ENCODE measurements around the gene AOAH. TPM values are rescaled to one million over a fixed set of nuclear protein-coding genes. Genes with fewer than 3 reads are reported as not detected.

AOAH gene
- total RNA-seq, 1 experiment from 2014 or later: 0.39 TPM

GRCh38 chr7:36726311-36726710 is 2.0 kb upstream of the AOAH start:
- Histone ChIP-seq H3T11ph (ENCODE audit: low read length) (no peak overlapping the region), H3K27ac (ENCODE audit: insufficient read length, low read depth, low read length) (no peak overlapping the region), H4K91ac (ENCODE audit: insufficient read length, low read depth, low read length) (no peak overlapping the region), H3K14ac (ENCODE audit: insufficient read depth, low read length) (no peak overlapping the region), H2BK20ac (ENCODE audit: low read depth, low read length, poor library complexity, severe bottlenecking) (no peak overlapping the region), H2BK5ac (ENCODE audit: insufficient read length, low read length) (no peak overlapping the region), H3K23ac (ENCODE audit: insufficient read length, low read depth, low read length) (no peak overlapping the region), H3K4me1 (ENCODE audit: insufficient read depth, low read length) (no peaks in the 10 kb centered on the region), H3K9ac (ENCODE audit: extremely low read depth, insufficient read length, low read length) (no peak overlapping the region), H3K27me3 (ENCODE audit: insufficient read depth, low read length) (no peaks in the 10 kb centered on the region), H4K8ac (replicated peaks; ENCODE audit: insufficient read length, low read depth, low read length) (no peak overlapping the region), H3K79me1 (ENCODE audit: insufficient read depth, low read depth, low read length, poor library complexity, severe bottlenecking) (no peaks in the 10 kb centered on the region), H3K23me2 (ENCODE audit: insufficient read length, low read depth, low read length, poor library complexity, severe bottlenecking) (no peaks in the 10 kb centered on the region), H3K9me3 (ENCODE audit: control insufficient read depth, low read depth, low read length) (no peaks in the 10 kb centered on the region), H4K20me1 (ENCODE audit: control insufficient read depth, insufficient read depth, insufficient read length) (no peaks in the 10 kb centered on the region), H3K4me2 (ENCODE audit: insufficient read depth, insufficient read length, low read length) (no peak overlapping the region), H4K5ac (ENCODE audit: insufficient read length, low read depth, low read length) (no peak overlapping the region), H2BK120ac (ENCODE audit: low read depth, low read length, poor library complexity, severe bottlenecking) (no peak overlapping the region), H2BK12ac (ENCODE audit: insufficient read length, low read depth, low read length) (no peak overlapping the region), H2AFZ (ENCODE audit: low read length) (no peak overlapping the region), H3K56ac (ENCODE audit: insufficient read length, low read depth, low read length) (no peak overlapping the region), H2BK15ac (ENCODE audit: low read depth, low read length) (no peak overlapping the region), H3K18ac (ENCODE audit: insufficient read length, low read depth, low read length) (no peak overlapping the region), H3K79me2 (ENCODE audit: insufficient read depth, low read length) (no peaks in the 10 kb centered on the region), H3K4ac (ENCODE audit: low read depth, low read length) (no peak overlapping the region), H2AK5ac (ENCODE audit: insufficient read length, low read length) (no peak overlapping the region)
- Mint-ChIP-seq H3K9me3 (peaks cover 5 to 7% of the 10 kb centered on the region in 2 experiments; a peak in 2 of 5 replicates), H3K27me3 (ENCODE audit: low read depth) (no peaks in the 10 kb centered on the region; the same call in 1 of the 2 replicates), H3K4me3 (no peak overlapping the region), H3K27ac (no peak overlapping the region), H3K36me3 (ENCODE audit: insufficient read depth in 1 of 3, low read depth in 3 of 3) (no peaks in the 10 kb centered on the region), H3K4me1 (no peaks in the 10 kb centered on the region)
- DNase-seq: no peak
- no CpG with 5 or more reads among the region's 7 CpGs for WGBS (ENCODE audit: extremely low coverage, insufficient read length, low lambda C conversion rate)
- no peak for TF ChIP-seq CTCF (conservative IDR thresholded peaks at IDR 0.05)

Data from H9 (cell line).